SK-N-SH treated with all-trans-retinoic acid at 6 μM for 48 hours (cell line): Measurements from ENCODE around the gene NCAM2.

Source experiments
- ATAC-seq: fragments of 200-7000 bp; cut with Tn5 transposase; 3 replicates; pipeline ENCODE4 v1.9.1; 2020; ENCODE audit warnings: mild to moderate bottlenecking, moderate library complexity
- ARNTL ChIP-seq: fragments of 450-650 bp; formaldehyde crosslinking; IDR thresholded peaks from 2 replicates; pipeline ENCODE4 v1.5.0; 2020; ENCODE audit warnings: low read depth, mild to moderate bottlenecking, moderate library complexity, borderline replicate concordance
- BACH2 ChIP-seq: fragments of 250-450 bp; sonication (Bioruptor Pico); IDR thresholded peaks from 2 replicates; pipeline ENCODE4 v1.9.0; 2021; ENCODE audit warnings: mild to moderate bottlenecking, borderline replicate concordance
- CREB5 ChIP-seq: fragments of 250-450 bp; sonication (Bioruptor Pico); IDR thresholded peaks from 2 replicates; pipeline ENCODE4 v1.5.1; 2020; ENCODE audit warnings: low read depth, mild to moderate bottlenecking, moderate library complexity
- CSDC2 ChIP-seq: fragments of 250-450 bp; sonication (Bioruptor Pico); IDR thresholded peaks from 2 replicates; pipeline ENCODE4 v1.5.0; 2020; ENCODE audit warnings: mild to moderate bottlenecking, moderate library complexity
- ESRRG ChIP-seq: fragments of 250-450 bp; sonication (Bioruptor Pico); IDR thresholded peaks from 2 replicates; pipeline ENCODE4 v1.6.1; 2021; ENCODE audit warnings: mild to moderate bottlenecking
- ISL1 ChIP-seq: fragments of 250-450 bp; sonication (Bioruptor Pico); IDR thresholded peaks from 2 replicates; pipeline ENCODE4 v2.1.2; 2022; ENCODE audit warnings: mild to moderate bottlenecking, moderate library complexity
- OSR1 ChIP-seq: fragments of 250-450 bp; sonication (Bioruptor Pico); IDR thresholded peaks from 2 replicates; pipeline ENCODE4 v1.8.0; 2022; ENCODE audit warnings: moderate library complexity, mild to moderate bottlenecking, inconsistent platforms
- POU6F1 ChIP-seq: fragments of 250-450 bp; sonication (Bioruptor Pico); IDR thresholded peaks from 2 replicates; pipeline ENCODE4 v1.8.0; 2021; ENCODE audit warnings: low read depth, mild to moderate bottlenecking, moderate library complexity, borderline replicate concordance
- PPARA ChIP-seq: fragments of 250-450 bp; sonication (Bioruptor Pico); IDR thresholded peaks from 2 replicates; pipeline ENCODE4 v1.5.0; 2020; ENCODE audit warnings: mild to moderate bottlenecking, borderline replicate concordance
- RARB ChIP-seq: fragments of 250-450 bp; sonication (Bioruptor Pico); IDR thresholded peaks from 2 replicates; pipeline ENCODE4 v1.8.0; 2021; ENCODE audit warnings: mild to moderate bottlenecking, moderate library complexity
- SNAI2 ChIP-seq: fragments of 250-450 bp; sonication (Bioruptor Pico); IDR thresholded peaks from 2 replicates; pipeline ENCODE4 v1.5.0; 2020; ENCODE audit warnings: mild to moderate bottlenecking, moderate library complexity
- TCF4 ChIP-seq: fragments of 250-450 bp; sonication (Bioruptor Pico); IDR thresholded peaks from 2 replicates; pipeline ENCODE4 v1.8.0; 2021; ENCODE audit warnings: mild to moderate bottlenecking, moderate library complexity, borderline replicate concordance
- TOX ChIP-seq: fragments of 250-450 bp; sonication (Bioruptor Pico); IDR thresholded peaks from 2 replicates; pipeline ENCODE4 v1.8.0; 2021; ENCODE audit warnings: mild to moderate bottlenecking, moderate library complexity, borderline replicate concordance
- TSHZ2 ChIP-seq: fragments of 250-450 bp; sonication (Bioruptor Pico); IDR thresholded peaks from 2 replicates; pipeline ENCODE4 v1.5.0; 2020; ENCODE audit warnings: mild to moderate bottlenecking, moderate library complexity
- ZC3H10 ChIP-seq: fragments of 250-450 bp; sonication (Bioruptor Pico); IDR thresholded peaks from 2 replicates; pipeline ENCODE4 v1.5.1; 2021; ENCODE audit warnings: mild to moderate bottlenecking, moderate library complexity
- ZFP30 ChIP-seq: fragments of 450-650 bp; formaldehyde crosslinking; IDR thresholded peaks from 2 replicates; pipeline ENCODE4 v1.5.0; 2022; ENCODE audit warnings: mild to moderate bottlenecking, moderate library complexity
- ZNF565 ChIP-seq: fragments of 450-650 bp; formaldehyde crosslinking; conservative IDR thresholded peaks from 2 replicates; pipeline ENCODE4 v1.5.0; 2020; ENCODE audit warnings: low read depth, mild to moderate bottlenecking, moderate library complexity
- ZNF70 ChIP-seq: fragments of 450-650 bp; formaldehyde crosslinking; IDR thresholded peaks from 2 replicates; pipeline ENCODE4 v1.5.0; 2020; ENCODE audit warnings: mild to moderate bottlenecking, moderate library complexity
- ZNF8 ChIP-seq: fragments of 450-650 bp; formaldehyde crosslinking; IDR thresholded peaks from 2 replicates; pipeline ENCODE4 v1.5.0; 2020; ENCODE audit warnings: mild to moderate bottlenecking, moderate library complexity
- TF ChIP-seq, protein P1 (sequence below): fragments of 250-450 bp; sonication (Bioruptor Pico); IDR thresholded peaks from 2 replicates; pipeline ENCODE4 v1.8.0; 2020; ENCODE audit warnings: mild to moderate bottlenecking, moderate library complexity, borderline replicate concordance

NCAM2 gene

DNA sequence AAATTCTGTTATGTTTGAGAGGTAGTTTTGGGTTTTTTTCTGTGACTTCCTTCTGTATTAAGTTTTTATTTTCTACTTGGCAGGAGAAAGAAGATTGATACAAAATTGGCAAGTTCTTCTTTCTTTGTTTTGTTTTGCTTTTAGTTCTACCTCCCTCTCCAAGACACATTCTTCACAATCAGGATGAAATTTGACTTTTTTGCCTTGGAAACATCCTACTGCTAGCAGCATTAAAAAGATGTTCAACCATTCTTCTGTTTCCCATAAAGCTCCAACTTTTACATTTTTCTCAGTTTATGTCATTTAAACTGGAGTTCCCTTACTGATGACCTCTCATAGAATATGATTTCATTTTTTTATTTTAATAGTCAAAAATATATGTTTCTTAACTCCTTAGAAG is 234.8 kb downstream of the NCAM2 start (continued):
- no peak for TF ChIP-seq TSHZ2 (CRISPR knock-in tag)
- no peak for TF ChIP-seq TOX (CRISPR knock-in tag)
- TF ChIP-seq, protein P1, sequence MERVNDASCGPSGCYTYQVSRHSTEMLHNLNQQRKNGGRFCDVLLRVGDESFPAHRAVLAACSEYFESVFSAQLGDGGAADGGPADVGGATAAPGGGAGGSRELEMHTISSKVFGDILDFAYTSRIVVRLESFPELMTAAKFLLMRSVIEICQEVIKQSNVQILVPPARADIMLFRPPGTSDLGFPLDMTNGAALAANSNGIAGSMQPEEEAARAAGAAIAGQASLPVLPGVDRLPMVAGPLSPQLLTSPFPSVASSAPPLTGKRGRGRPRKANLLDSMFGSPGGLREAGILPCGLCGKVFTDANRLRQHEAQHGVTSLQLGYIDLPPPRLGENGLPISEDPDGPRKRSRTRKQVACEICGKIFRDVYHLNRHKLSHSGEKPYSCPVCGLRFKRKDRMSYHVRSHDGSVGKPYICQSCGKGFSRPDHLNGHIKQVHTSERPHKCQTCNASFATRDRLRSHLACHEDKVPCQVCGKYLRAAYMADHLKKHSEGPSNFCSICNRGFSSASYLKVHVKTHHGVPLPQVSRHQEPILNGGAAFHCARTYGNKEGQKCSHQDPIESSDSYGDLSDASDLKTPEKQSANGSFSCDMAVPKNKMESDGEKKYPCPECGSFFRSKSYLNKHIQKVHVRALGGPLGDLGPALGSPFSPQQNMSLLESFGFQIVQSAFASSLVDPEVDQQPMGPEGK (CRISPR knock-in tag) = no peak
- no peak for TF ChIP-seq SNAI2 (CRISPR knock-in tag)
- TF ChIP-seq ZNF565 (CRISPR knock-in tag) = no peak

- no peak for ATAC-seq
Measured at GRCh38 chr21:21236996-21237395, 238.8 kb downstream of the NCAM2 start.

GRCh38 chr21:21238629-21239400 is 240.6 kb downstream of the NCAM2 start:
- ATAC-seq = no peak
- peak; percentile 25; the same call in 1 of the 2 replicates for TF ChIP-seq TCF4 (CRISPR knock-in tag)
- peak; percentile 59 for TF ChIP-seq ISL1 (CRISPR knock-in tag)
- TF ChIP-seq CSDC2 (CRISPR knock-in tag) = no peak

More at GRCh38 chr21:21236996-21237395, 238.8 kb downstream of the NCAM2 start:
- TF ChIP-seq ZNF70 (CRISPR knock-in tag) = no peak

DNA sequence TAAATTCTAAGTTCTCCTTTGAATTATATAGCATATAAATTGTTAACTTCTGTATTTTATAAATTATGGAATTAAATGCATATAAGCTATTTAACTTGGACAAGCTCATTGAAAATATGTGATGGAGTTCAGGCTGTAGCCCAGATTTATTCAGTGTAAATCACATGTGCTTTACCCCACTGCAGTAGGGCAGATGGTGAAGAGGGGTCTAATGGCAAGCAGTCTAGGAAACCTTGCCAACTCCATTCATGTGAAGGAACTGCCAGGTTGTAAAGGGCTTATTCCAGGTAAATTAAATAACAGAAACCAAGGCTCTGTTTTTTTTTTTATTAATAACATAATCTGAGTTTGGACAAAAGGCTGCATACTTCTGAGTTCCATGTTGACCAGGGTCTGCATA is 243.2 kb downstream of the NCAM2 start:
- no peak for ATAC-seq
- no peak for TF ChIP-seq SNAI2 (CRISPR knock-in tag)
- TF ChIP-seq ZFP30 (CRISPR knock-in tag) = no peak
- no peak for TF ChIP-seq TOX (CRISPR knock-in tag)
- TF ChIP-seq TSHZ2 (CRISPR knock-in tag) = no peak
- TF ChIP-seq ARNTL (CRISPR knock-in tag) = no peak
- TF ChIP-seq ISL1 (CRISPR knock-in tag) = no peak
- TF ChIP-seq CREB5 (CRISPR knock-in tag) = no peak
- no peak for TF ChIP-seq PPARA (CRISPR knock-in tag)
- no peak for TF ChIP-seq ZC3H10 (CRISPR knock-in tag)
- no peak for TF ChIP-seq TCF4 (CRISPR knock-in tag)
- no peak for TF ChIP-seq OSR1 (CRISPR knock-in tag)
- TF ChIP-seq ZNF8 = no peak
- no peak for TF ChIP-seq CSDC2 (CRISPR knock-in tag)
- TF ChIP-seq ZNF565 (CRISPR knock-in tag) = no peak
- no peak for TF ChIP-seq POU6F1 (CRISPR knock-in tag)
- no peak for TF ChIP-seq RARB (CRISPR knock-in tag)
- TF ChIP-seq ZNF70 (CRISPR knock-in tag) = no peak
- no peak for TF ChIP-seq ESRRG (CRISPR knock-in tag)
- no peak for TF ChIP-seq BACH2 (CRISPR knock-in tag)
